T-helper 2 cell treated with Interferon-gamma antibody and Interleukin-4, amounts not matched to agents 100 ng/mL and 5 ng/mL, for 36 hours (primary cell): ENCODE data around the gene METAP2. TPM values are rescaled to one million over a fixed set of nuclear protein-coding genes. Genes with fewer than 3 reads are reported as not detected.

ENCODE experiments used
- intact Hi-C: fragments of 100-400 bp; cut with micrococcal nuclease; formaldehyde crosslinking; loops from one replicate; pipeline ENCODE4 v1.15.1; 2023
- total RNA-seq: library from RNA; stranded (reverse); gene quantifications from 2 replicates; pipeline ENCODE4 v1.2.3, GENCODE V29; 2022

METAP2 gene
- total RNA-seq, 1 donor from 2014 or later = 84.9 TPM

DNA sequence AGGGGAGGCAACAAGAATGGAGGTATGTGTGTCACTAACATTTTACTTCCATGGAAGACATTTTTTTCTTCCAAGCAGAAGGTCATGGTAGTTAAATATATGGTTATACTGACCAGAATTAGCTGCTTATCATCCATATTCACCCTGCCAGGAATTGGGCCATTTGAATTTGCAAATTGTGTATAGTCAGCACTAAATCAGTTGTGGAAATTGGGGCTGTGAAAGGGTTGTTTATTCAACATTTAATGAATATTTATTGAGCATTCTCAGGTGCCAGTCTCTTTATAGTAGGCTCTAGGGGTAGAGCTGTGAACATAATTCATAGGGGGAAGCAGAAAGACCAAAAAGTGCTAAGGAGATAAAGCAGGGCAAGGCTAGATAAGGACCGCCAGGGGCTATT, 38.0 kb downstream of the METAP2 start:
- intact Hi-C loops = no loop called here

DNA sequence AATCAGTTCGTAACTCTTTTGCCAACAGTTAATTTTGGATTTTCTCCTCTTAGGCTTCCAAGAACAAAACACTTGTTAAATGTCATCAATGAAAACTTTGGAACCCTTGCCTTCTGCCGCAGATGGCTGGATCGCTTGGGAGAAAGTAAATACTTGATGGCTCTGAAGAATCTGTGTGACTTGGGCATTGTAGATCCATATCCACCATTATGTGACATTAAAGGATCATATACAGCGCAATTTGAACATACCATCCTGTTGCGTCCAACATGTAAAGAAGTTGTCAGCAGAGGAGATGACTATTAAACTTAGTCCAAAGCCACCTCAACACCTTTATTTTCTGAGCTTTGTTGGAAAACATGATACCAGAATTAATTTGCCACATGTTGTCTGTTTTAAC, 39.6 kb downstream of the METAP2 start:
- intact Hi-C loops = no loop called here

DNA sequence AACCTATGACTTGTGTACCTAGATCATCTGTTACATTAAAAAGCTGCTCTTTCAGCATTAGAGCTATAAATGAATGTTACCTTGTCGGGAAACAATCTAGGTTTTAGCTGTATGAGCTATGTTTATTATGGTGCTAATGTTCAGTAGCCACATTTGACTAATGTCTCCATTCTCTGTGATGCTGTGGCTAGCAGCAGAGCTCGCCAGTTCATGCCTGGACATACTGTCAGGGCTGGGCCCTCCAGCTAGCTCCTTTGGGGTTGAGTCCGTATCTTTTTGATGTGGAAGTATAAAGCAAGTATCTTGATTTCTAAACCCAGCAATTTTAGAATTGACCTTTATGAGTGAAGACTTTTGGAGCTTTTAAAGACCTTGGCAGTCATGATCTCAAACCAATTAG, 41.2 kb downstream of the METAP2 start:
- intact Hi-C loops = no loop called here

DNA sequence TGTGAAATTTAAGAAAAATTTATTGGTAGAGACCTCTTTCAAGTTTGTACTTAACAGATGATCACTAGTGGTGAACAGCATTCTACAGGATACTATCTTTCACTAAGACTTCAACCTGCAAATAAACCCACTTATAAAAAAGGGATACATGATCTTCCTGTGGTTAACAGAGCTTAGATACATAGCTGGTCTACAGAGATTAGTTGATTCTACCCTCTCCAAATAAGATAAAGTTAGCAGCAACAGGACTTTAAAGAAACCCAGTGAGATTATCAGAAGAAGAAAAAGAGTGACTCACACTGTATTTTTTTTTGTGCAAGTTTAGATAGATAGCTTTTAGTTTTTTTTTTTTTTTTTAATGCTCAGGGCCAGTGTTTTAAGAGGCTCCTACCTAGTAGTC, 42.8 kb downstream of the METAP2 start:
- intact Hi-C loops = no loop called here

DNA sequence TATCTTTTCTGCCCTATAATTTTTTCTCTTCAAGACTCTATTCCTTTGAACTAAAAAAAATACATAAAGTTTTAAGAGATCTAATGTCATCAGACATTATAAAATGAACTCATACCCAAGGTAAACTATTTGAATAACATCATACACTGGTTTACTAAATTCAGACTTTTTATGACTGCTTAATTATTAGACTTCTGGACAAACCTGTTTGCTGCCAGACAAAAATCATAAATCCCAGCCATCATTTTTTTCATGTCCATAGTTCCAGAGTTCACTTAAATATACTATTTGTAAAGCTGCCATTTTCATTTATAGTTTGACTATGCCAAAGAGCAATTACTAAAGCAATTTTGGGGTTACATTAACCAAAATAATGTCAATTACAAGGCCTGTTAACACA, 43.3 kb downstream of the METAP2 start:
- intact Hi-C loops = no loop called here

GRCh38 chr12:95518944-95519343, 45.0 kb downstream of the METAP2 start:
- intact Hi-C loops = no loop called here

- intact Hi-C loops = no loop called here
Measured at GRCh38 chr12:95520816-95521215, 46.9 kb downstream of the METAP2 start.

DNA sequence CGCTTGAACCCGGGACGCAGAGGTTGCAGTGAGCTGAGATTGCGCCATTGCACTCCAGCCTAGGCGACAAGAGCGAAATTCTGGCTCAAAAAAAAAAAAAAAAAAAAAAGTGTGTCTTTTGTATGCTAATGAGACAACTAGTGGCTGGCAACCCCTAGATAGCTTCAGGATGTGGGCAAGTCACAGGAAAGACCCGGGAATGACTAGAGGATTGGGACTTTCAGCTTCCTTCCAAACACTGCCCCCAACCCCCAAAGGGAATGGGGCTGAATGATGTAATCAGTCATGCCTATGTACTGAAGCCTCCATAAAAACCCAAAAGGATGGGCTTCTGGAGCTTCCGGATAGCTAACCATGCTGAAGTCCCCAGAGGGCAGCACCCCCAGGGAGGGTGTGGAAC, 48.7 kb downstream of the METAP2 start:
- intact Hi-C loops = no loop called here

- intact Hi-C loops = no loop called here
Measured at GRCh38 chr12:95528431-95528830, 54.5 kb downstream of the METAP2 start.

DNA sequence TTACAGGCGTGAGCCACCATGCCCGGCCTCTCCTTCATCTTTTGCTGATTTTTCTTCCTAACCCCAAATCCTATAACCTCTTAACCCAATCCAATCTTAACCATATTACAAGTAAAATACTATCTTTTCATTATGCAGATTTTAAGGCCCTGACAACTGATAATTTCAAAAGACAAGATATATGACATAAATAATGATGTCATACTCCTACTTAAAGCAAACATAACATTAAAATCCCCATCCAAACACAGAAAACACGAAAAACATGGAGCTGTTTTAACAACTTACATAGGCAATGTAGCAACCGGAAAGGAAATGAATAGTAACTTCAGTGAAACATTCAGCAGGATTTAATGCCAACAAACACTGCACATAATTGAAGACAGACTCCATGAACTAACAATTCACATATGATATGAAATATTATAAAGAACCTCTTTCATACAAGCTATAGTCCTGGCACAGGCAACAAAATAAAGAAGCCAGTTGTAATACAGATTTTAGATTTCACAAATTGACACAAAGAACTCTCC, 55.8 kb downstream of the METAP2 start:
- intact Hi-C loops = loop anchor here (10.0 kb wide), 1 partner anchor 195 kb away; no protein-coding TSS in a partner anchor

DNA sequence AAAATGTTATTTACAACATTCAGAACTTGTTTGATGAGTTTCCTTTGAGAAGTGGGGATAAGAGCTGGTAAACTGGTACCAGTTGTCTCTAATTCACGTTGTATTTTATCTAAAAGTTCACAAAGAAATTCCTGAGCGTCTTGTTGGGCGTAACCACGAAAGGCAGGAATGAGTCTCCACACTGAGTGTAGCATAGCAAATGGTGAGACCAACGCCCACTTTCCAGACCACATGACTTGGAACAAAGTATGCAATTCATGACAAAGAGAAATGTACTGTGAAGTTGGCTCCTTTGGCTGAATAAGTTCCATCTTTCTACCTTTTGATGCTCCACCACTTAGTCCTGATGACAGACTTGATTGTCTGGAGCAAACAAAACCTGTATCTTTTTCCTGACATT, 58.9 kb downstream of the METAP2 start:
- intact Hi-C loops = loop anchor here (10.0 kb wide), 1 partner anchor 198 kb away; no protein-coding TSS in a partner anchor

DNA sequence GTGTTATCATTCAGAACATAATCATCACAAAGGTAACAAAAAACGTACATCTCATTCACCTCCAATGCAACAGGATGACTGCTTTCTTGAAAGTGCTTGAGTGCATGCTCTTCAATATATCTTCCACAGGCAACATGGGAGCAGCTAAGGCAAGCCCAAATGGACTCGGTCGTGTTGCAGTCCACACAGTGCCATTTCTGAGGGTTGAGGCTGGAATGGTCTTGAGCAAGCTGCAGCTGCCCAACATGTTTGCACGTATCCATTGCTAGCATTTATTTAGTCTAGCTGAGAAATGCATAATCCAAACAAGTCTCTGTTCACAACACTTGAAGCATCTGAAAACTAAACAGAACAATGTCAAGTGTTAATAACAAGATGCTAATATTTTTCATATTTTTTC, 60.0 kb downstream of the METAP2 start:
- intact Hi-C loops = loop anchor here (1.0 to 10.0 kb wide), 3 partner anchors 199 to 417 kb away; partner anchors contain the start of genes FGD6 and VEZT

DNA sequence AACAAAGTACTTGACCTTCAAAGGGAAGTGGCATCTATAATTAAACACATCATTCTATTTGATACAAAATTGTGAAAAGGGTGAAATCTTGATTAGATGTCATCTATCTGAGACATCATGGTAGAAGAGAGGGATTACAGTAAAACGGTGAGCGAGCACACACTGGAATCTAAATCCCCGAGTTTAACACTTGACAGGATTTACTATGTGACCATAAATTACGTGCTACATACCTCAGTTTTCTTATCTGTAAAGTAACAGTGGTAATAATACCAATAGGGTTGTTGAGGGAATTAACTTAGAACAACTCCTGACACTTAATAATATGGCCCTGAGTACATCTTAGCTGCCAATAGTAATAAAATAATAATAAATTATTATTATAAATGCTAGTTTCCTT, 64.1 kb downstream of the METAP2 start:
- intact Hi-C loops = loop anchor here (10.0 kb wide), 1 partner anchor 203 kb away; no protein-coding TSS in a partner anchor

GRCh38 chr12:95538656-95539055, 64.7 kb downstream of the METAP2 start:
- intact Hi-C loops = loop anchor here (10.0 kb wide), 1 partner anchor 204 kb away; no protein-coding TSS in a partner anchor

DNA sequence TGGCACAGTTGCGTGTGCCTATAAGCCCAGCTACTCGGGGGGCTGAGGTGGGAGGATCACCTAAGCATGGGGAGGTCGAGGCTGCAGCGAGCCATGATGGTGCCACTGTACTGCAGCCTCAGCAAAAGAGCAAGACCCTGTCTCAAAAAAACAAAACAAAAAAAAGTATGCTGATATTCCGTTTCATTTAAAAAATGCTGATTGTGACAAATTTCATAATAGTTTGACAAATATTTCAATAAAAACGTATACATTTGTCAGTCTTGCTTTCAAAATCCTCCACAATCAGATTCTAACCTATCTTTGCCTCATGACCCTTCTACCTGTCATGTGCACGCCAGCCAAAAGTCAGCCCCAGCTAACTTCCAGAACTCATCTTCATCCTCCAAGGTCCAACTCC, 67.5 kb downstream of the METAP2 start:
- intact Hi-C loops = no loop called here

GRCh38 chr12:95543305-95543704, 69.4 kb downstream of the METAP2 start:
- intact Hi-C loops = no loop called here

DNA sequence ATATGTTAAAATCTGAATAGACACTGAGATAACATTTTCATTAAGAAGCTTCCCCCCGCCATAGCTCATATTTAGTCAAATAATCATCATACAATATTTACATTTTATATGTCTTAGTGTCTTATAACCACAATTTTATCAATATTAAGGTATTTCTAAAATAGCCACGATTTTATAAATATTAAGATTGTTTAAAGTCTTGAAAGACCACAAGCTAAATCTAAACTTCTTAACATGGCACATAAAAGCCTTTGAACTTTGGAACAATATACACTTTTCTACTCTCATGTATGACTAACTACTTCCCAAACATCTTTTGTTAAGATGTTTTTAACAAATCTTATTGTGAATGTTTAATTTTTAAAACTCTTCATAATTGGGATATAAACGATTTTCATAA, 70.8 kb downstream of the METAP2 start:
- intact Hi-C loops = loop anchor here (5.0 kb wide), 1 partner anchor 313 kb away; the partner anchor contains the start of gene SNRPF

GRCh38 chr12:95545303-95545702, 71.4 kb downstream of the METAP2 start:
- intact Hi-C loops = loop anchor here (5.0 kb wide), 1 partner anchor 312 kb away; the partner anchor contains the start of gene SNRPF

DNA sequence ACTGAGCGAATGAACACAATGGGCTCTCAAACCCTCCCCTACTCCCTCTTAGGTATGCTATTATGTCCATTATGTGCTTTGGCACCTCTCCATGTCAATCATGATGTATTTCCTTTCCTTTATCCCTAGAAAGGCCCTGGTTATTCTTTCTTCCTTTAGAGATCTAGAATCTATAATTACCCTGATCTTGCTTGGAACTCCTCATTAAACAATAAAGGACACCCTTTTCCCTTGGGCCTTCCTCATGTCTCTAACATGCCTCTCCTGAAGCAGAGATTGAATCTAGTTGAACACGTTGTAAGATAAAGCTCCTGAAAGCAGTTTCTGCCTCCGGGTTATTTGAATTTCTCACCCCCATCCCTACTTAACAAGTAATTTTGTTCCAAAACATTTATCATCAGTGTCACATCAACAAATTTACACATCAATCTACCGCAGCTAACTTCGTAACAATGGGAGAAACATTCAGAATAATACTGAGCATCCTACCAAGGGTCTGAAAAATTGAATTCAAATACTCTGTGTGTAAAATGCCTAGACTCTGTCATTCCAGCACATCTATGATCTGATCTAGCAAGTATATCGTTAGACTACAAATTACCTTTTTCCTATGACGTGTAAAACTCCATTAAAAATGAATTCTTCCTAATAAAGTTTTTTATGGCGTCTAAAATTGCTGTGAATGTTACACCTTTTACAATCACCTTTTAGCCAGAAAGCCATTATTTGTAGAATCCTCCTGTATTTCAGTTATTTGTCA, 72.0 kb downstream of the METAP2 start:
- intact Hi-C loops = loop anchor here (2.0 to 5.0 kb wide), 2 partner anchors 71 to 311 kb away; partner anchors contain the start of genes METAP2 and SNRPF

DNA sequence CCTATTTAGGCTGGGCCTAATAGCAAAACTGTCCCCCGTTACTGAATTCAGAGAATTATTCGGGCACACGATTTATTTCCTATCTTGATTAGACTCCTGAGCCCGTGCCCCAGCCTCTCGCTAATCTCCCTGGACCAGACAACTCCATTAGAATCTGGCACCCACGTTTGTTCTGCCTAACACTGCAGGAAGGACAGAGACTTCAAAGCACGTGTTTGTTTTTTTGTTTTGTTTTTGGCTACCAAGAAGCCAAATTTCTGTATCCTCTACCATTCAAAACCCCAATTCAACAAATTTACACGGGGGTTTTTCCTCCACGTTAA, 72.5 kb downstream of the METAP2 start:
- intact Hi-C loops = loop anchor here (2.0 to 5.0 kb wide), 2 partner anchors 72 to 311 kb away; partner anchors contain the start of genes METAP2 and SNRPF

DNA sequence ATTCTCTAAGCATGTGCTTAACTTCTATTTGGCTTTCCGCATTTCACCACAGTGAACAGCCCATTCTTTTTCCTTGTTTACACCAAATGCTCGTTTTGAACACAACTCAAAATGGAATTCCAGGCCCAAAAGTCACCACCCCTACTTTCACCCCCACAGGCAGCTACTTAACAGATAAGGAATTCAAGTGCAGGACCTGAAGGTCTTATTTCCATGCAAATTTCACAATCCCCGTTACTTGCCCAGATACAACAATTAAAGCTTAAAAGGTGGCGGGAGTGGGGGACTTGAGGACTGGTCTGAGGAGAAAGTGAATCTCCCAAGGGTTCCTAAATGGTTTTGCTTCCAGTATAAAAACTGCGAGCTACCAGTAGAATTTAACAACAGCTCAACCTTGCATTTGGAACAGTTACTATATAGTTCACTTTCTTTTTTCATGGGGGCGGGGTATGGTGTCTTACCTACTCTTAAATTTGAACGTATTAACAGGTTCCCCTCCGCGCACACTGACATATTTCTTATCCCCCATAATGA, 73.6 kb downstream of the METAP2 start:
- intact Hi-C loops = loop anchor here (1.0 to 5.0 kb wide), 4 partner anchors 73 to 853 kb away; partner anchors contain the start of genes CDK17, FGD6, METAP2 and SNRPF

GRCh38 chr12:95548056-95548538, 74.1 kb downstream of the METAP2 start:
- intact Hi-C loops = loop anchor here (1.0 to 5.0 kb wide), 3 partner anchors 309 to 853 kb away; partner anchors contain the start of genes CDK17, FGD6, SNRPF and VEZT
